IMR-90 (cell line): ENCODE data around the gene BMP8A. TPM values are rescaled to one million over a fixed set of nuclear protein-coding genes. Genes with fewer than 3 reads are reported as not detected.

ENCODE experiments used
- ATAC-seq: fragments of 200-7000 bp; cut with Tn5 transposase; 2 replicates; pipeline ENCODE4 v1.9.1; 2020; ENCODE audit warnings: low read depth, mild to moderate bottlenecking, moderate library complexity
- BruUV-seq: library from RNA; stranded (reverse); fragments of 400-500 nt; replicated peaks from 2 replicates; lab custom pipeline; 2021; lab: Mats Ljungman, UMichigan
- CTCF ChIA-PET: fragments of 300-600 bp; formaldehyde crosslinking; extraction: SDS; loops from one replicate; lab custom pipeline; 2021; ENCODE audit warnings: antibody characterized with exemption; lab: Yijun Ruan, JAX
- POLR2A ChIA-PET: fragments of 300-600 bp; sonication (Branson Sonifier 250); formaldehyde crosslinking; loops from one replicate; lab custom pipeline; 2022; ENCODE audit warnings: antibody characterized with exemption; ENCODE audit not compliant: unreplicated experiment; lab: Charles Lee
- DNase-seq: peaks from one replicate; pipeline ENCODE4 v3.0.0; 2013
- H2AFZ ChIP-seq: replicated peaks from 2 replicates; pipeline ENCODE3; 2013; ENCODE audit warnings: low read length, mild to moderate bottlenecking; ENCODE audit not compliant: poor library complexity
- H2AK5ac ChIP-seq: 2 replicates; pipeline ENCODE4 v1.6.1; 2013; ENCODE audit warnings: low read depth, low read length, inconsistent platforms
- H2AK9ac ChIP-seq: replicated peaks from 2 replicates; pipeline ENCODE3; 2013; ENCODE audit warnings: mild to moderate bottlenecking, low read depth, low read length, moderate library complexity; ENCODE audit not compliant: poor library complexity
- H2BK120ac ChIP-seq: 2 replicates; pipeline ENCODE4 v1.6.1; 2013; ENCODE audit warnings: low read depth, low read length, inconsistent platforms
- H2BK15ac ChIP-seq: 3 replicates; pipeline ENCODE4 v1.6.1; 2013; ENCODE audit warnings: low read depth, low read length, inconsistent platforms
- H2BK20ac ChIP-seq: 2 replicates; pipeline ENCODE4 v1.6.1; 2013; ENCODE audit warnings: low read depth, mild to moderate bottlenecking, inconsistent platforms, low read length, moderate library complexity
- H2BK5ac ChIP-seq: 2 replicates; pipeline ENCODE4 v1.6.1; 2013; ENCODE audit warnings: mild to moderate bottlenecking, low read depth, low read length, inconsistent platforms; ENCODE audit not compliant: poor library complexity, severe bottlenecking
- H3K14ac ChIP-seq: replicated peaks from 2 replicates; pipeline ENCODE4 v1.6.1; 2013; ENCODE audit warnings: low read depth, low read length, inconsistent platforms
- H3K18ac ChIP-seq: 2 replicates; pipeline ENCODE4 v1.6.1; 2013; ENCODE audit warnings: low read depth, low read length, control low read depth
- H3K23ac ChIP-seq: 2 replicates; pipeline ENCODE4 v1.6.1; 2013; ENCODE audit warnings: low read depth, low read length, inconsistent platforms
- H3K27ac ChIP-seq: 2 replicates; pipeline ENCODE4 v1.5.1; 2013; ENCODE audit warnings: mild to moderate bottlenecking, control low read depth, low read length; ENCODE audit not compliant: insufficient read depth
- H3K27me3 ChIP-seq: 2 replicates; pipeline ENCODE4 v1.6.1; 2013; ENCODE audit warnings: low read length; ENCODE audit not compliant: control insufficient read depth, insufficient read depth
- H3K36me3 ChIP-seq: 2 replicates; pipeline ENCODE4 v1.6.1; 2013; ENCODE audit warnings: low read length, mixed read lengths; ENCODE audit not compliant: control insufficient read depth, insufficient read depth
- H3K4ac ChIP-seq: 2 replicates; pipeline ENCODE4 v1.6.1; 2013; ENCODE audit warnings: low read depth, low read length, inconsistent platforms
- H3K4me1 ChIP-seq: 2 replicates; pipeline ENCODE4 v1.6.1; 2013; ENCODE audit warnings: low read length, mixed read lengths; ENCODE audit not compliant: control insufficient read depth, insufficient read depth
- H3K4me2 ChIP-seq: 2 replicates; pipeline ENCODE4 v1.6.1; 2013; ENCODE audit warnings: low read depth, mild to moderate bottlenecking, control low read depth, low read length, moderate library complexity
- H3K4me3 ChIP-seq: 2 replicates; pipeline ENCODE4 v1.5.1; 2013; ENCODE audit warnings: low read depth, mild to moderate bottlenecking, control low read depth, low read length, moderate library complexity; ENCODE audit not compliant: insufficient read depth
- H3K56ac ChIP-seq: 2 replicates; pipeline ENCODE4 v1.6.1; 2013; ENCODE audit warnings: low read length, inconsistent platforms; ENCODE audit not compliant: insufficient read depth; ENCODE audit errors: extremely low read depth
- H3K79me1 ChIP-seq, 2 experiments: 2 replicates each; pipeline ENCODE4 v1.6.1; 2013; ENCODE audit warnings: low read length in 2 of 2, inconsistent platforms in 1 of 2, low read depth in 1 of 2
- H3K9ac ChIP-seq: 2 replicates; pipeline ENCODE4 v1.6.1; 2013; ENCODE audit warnings: low read depth, low read length, control low read depth
- H3K9me1 ChIP-seq: 2 replicates; pipeline ENCODE4 v1.6.1; 2013; ENCODE audit warnings: low read length, inconsistent platforms; ENCODE audit not compliant: insufficient read depth
- H3K9me3 ChIP-seq: 2 replicates; pipeline ENCODE4 v1.6.1; 2013; ENCODE audit warnings: low read length; ENCODE audit not compliant: control insufficient read depth, insufficient read depth
- H4K20me1 ChIP-seq: 2 replicates; pipeline ENCODE4 v1.6.1; 2013; ENCODE audit warnings: low read length, inconsistent platforms; ENCODE audit not compliant: insufficient read depth
- H4K5ac ChIP-seq: 2 replicates; pipeline ENCODE4 v1.6.1; 2013; ENCODE audit warnings: mild to moderate bottlenecking, low read depth, low read length, control low read depth
- H4K8ac ChIP-seq, 2 experiments: 2 replicates each; pipeline ENCODE4 v1.6.1; 2013; ENCODE audit warnings: low read depth in 2 of 2, low read length in 2 of 2, control low read depth in 1 of 2, inconsistent platforms in 1 of 2
- H4K91ac ChIP-seq: 2 replicates; pipeline ENCODE4 v1.6.1; 2013; ENCODE audit warnings: low read depth, low read length, inconsistent platforms; ENCODE audit not compliant: insufficient read depth
- BHLHE40 ChIP-seq: fragments of 150-350 bp; IDR thresholded peaks from 2 replicates; pipeline ENCODE4 v1.6.1; 2016; ENCODE audit warnings: mild to moderate bottlenecking, low read depth, low read length
- CEBPB ChIP-seq: IDR thresholded peaks from 2 replicates; pipeline ENCODE4 v1.6.1; 2012; ENCODE audit warnings: low read depth, low read length, improper control_type of control experiment
- CTCF ChIP-seq: conservative IDR thresholded peaks from 2 replicates; pipeline ENCODE4 v1.5.1; 2012; ENCODE audit warnings: mild to moderate bottlenecking, low read depth, low read length, improper control_type of control experiment
- FOS ChIP-seq: fragments of 150-350 bp; IDR thresholded peaks from 2 replicates; pipeline ENCODE4 v1.6.1; 2016; ENCODE audit warnings: low read depth, low read length
- MAFK ChIP-seq: IDR thresholded peaks from 2 replicates; pipeline ENCODE4 v1.6.1; 2012; ENCODE audit warnings: low read depth, low read length, improper control_type of control experiment
- MAZ ChIP-seq: IDR thresholded peaks from 2 replicates; pipeline ENCODE4 v1.6.1; 2012; ENCODE audit warnings: low read depth, mild to moderate bottlenecking, low read length, improper control_type of control experiment, moderate library complexity, borderline replicate concordance
- MXI1 ChIP-seq: IDR thresholded peaks from 2 replicates; pipeline ENCODE4 v1.6.1; 2012; ENCODE audit warnings: low read depth, mild to moderate bottlenecking, low read length, moderate library complexity, borderline replicate concordance
- NFE2L2 ChIP-seq: fragments of 150-350 bp; IDR thresholded peaks from 2 replicates; pipeline ENCODE4 v1.6.1; 2016; ENCODE audit warnings: low read depth, mild to moderate bottlenecking, low read length
- POLR2A ChIP-seq: IDR thresholded peaks from 2 replicates; pipeline ENCODE4 v1.6.1; 2012; ENCODE audit warnings: mild to moderate bottlenecking, low read depth, low read length
- RCOR1 ChIP-seq: IDR thresholded peaks from 2 replicates; pipeline ENCODE4 v1.6.1; 2012; ENCODE audit warnings: mild to moderate bottlenecking, low read length, improper control_type of control experiment; ENCODE audit not compliant: insufficient replicate concordance
- RFX5 ChIP-seq: IDR thresholded peaks from 2 replicates; pipeline ENCODE4 v1.8.0; 2012; ENCODE audit warnings: low read depth, mild to moderate bottlenecking, low read length, moderate library complexity
- SMC3 ChIP-seq: fragments of 150-350 bp; IDR thresholded peaks from 2 replicates; pipeline ENCODE4 v1.6.1; 2016; ENCODE audit warnings: low read depth, mild to moderate bottlenecking, antibody characterized with exemption, low read length, moderate library complexity
- WGBS, 2 experiments: methylation state at CpG; one replicate each; pipeline versions ENCODE4 v1.1.5 to v1.1.7; 2013; ENCODE audit warnings: missing lambda C conversion rate in 2 of 2; ENCODE audit not compliant: insufficient read length in 1 of 2; ENCODE audit errors: extremely low coverage in 2 of 2; 5-methylcytosine and 5-hydroxymethylcytosine counted together
- dilution Hi-C: fragments of 300-500 bp; cut with HindIII; formaldehyde crosslinking; loops from one replicate; pipeline ENCODE4 v1.14.3; 2018; ENCODE audit warnings: low sequenced_read_pairs; ENCODE audit not compliant: unreplicated experiment
- in situ Hi-C: fragments of 300-500 bp; cut with MboI; formaldehyde crosslinking; loops from 3 replicates; pipeline ENCODE4 v1.14.3; 2019; ENCODE audit warnings: low sequenced_read_pairs, inconsistent platforms, mixed read lengths
- intact Hi-C: fragments of 100-400 bp; cut with micrococcal nuclease; formaldehyde crosslinking; loops from 2 replicates; pipeline ENCODE4 v1.10.0; 2022
- polyA plus RNA-seq, 3 experiments: library from polyadenylated mRNA; depleted of rRNA; stranded (reverse); fragments of >200 nt; gene quantifications; 2 replicates each; pipeline ENCODE4 v1.2.3, GENCODE V29; 2012; ENCODE audit warnings: low replicate concordance in 1 of 3
- total RNA-seq: library from RNA; depleted of rRNA; stranded (reverse); fragments of >200 nt; gene quantifications from 2 replicates; pipeline ENCODE4 v1.2.3, GENCODE V29; 2012
- TF ChIP-seq, protein P1 (sequence below): fragments of 150-350 bp; IDR thresholded peaks from 2 replicates; pipeline ENCODE4 v1.6.1; 2016; ENCODE audit warnings: low read depth, mild to moderate bottlenecking, low read length, moderate library complexity, borderline replicate concordance

The BMP8A gene
- total and polyA plus RNA-seq, 2 of the 4 experiments (the other 2 are of a cell fraction), result not detected

GRCh38 chr1:39533442-39533841, 42.0 kb downstream of the BMP8A start:
- in situ Hi-C loops, result loop anchor here (25.0 kb wide), 1 partner anchor 671 kb away; the partner anchor contains the start of genes MYCBP and RRAGC
- Histone ChIP-seq H3K14ac (no peak overlapping the region), H3K4ac (no peak overlapping the region), H3K23ac (no peak overlapping the region), H2AK9ac (no peak overlapping the region), H4K20me1 (no peaks in the 10 kb centered on the region), H4K8ac (no peak overlapping the region), H2BK5ac (no peak overlapping the region), H3K4me2 (no peak overlapping the region), H3K56ac (no peak overlapping the region), H3K9me3 (no peaks in the 10 kb centered on the region), H2BK20ac (no peak overlapping the region), H2AK5ac (no peak overlapping the region), H3K4me1 (no peaks in the 10 kb centered on the region), H3K27ac (no peak overlapping the region), H2BK15ac (no peak overlapping the region), H3K79me1 (no peaks in the 10 kb centered on the region; a peak in 1 of 4 replicates), H2AFZ (no peak overlapping the region), H2BK120ac (no peak overlapping the region), H3K18ac (no peak overlapping the region), H3K27me3 (no peaks in the 10 kb centered on the region), H3K9me1 (no peaks in the 10 kb centered on the region), H3K36me3 (peaks cover 17% of the 10 kb centered on the region), H3K9ac (no peak overlapping the region), H4K91ac (no peak overlapping the region), H3K4me3 (no peak overlapping the region), H4K5ac (no peak overlapping the region)
- BruUV-seq, result no TSS peak
- intact Hi-C loops, result no loop called here
- WGBS, 2 experiments, result no CpG with 5 or more reads among the region's 1 CpG
- no peak for TF ChIP-seq POLR2A
- no peak for TF ChIP-seq MAFK
- no peak for TF ChIP-seq RCOR1
- TF ChIP-seq MXI1, result no peak
- no peak for TF ChIP-seq MAZ
- no peak for TF ChIP-seq NFE2L2
- TF ChIP-seq, protein P1, sequence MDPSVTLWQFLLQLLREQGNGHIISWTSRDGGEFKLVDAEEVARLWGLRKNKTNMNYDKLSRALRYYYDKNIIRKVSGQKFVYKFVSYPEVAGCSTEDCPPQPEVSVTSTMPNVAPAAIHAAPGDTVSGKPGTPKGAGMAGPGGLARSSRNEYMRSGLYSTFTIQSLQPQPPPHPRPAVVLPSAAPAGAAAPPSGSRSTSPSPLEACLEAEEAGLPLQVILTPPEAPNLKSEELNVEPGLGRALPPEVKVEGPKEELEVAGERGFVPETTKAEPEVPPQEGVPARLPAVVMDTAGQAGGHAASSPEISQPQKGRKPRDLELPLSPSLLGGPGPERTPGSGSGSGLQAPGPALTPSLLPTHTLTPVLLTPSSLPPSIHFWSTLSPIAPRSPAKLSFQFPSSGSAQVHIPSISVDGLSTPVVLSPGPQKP, result no peak
- no peak for TF ChIP-seq BHLHE40
- no peak for TF ChIP-seq CTCF
- no peak for TF ChIP-seq CEBPB
- no peak for TF ChIP-seq RFX5
- no peak for TF ChIP-seq SMC3
- no peak for TF ChIP-seq FOS
- ChIA-PET POLR2A (no interaction called here), CTCF (no interaction called here)
- no peak for ATAC-seq
- DNase-seq, result no peak
- dilution Hi-C loops, result no loop called here
